Transverse colon (tissue), 4 donors: ENCODE data around the gene CD7. TPM values are rescaled to one million over a fixed set of nuclear protein-coding genes. Genes with fewer than 3 reads are reported as not detected.

ENCODE experiments used
- DNase-seq: peaks from one replicate; pipeline ENCODE4 v3.0.0-alpha.2; 2019
- H3K27ac ChIP-seq, 4 donors: fragments of 200-600 bp; sonication (generic); 2 replicates each; pipeline ENCODE4 v1.5.1; 2016 to 2018; ENCODE audit warnings: inconsistent platforms in 4 of 4
- H3K27me3 ChIP-seq: fragments of 200-600 bp; sonication (generic); 2 replicates; pipeline ENCODE4 v1.5.1; 2017; ENCODE audit warnings: inconsistent platforms
- H3K36me3 ChIP-seq, 4 donors: fragments of 200-600 bp; sonication (generic); 2 replicates each; pipeline ENCODE4 v1.5.1; 2017 to 2019; ENCODE audit warnings: inconsistent platforms in 4 of 4
- H3K4me1 ChIP-seq, 4 donors: fragments of 200-600 bp; sonication (generic); 2 replicates each; pipeline ENCODE4 v1.5.1; 2017 to 2020; ENCODE audit warnings: inconsistent platforms in 4 of 4
- H3K4me3 ChIP-seq, 4 donors: fragments of 200-600 bp; sonication (generic); 1 replicate in 1 of 4; 2 replicates in 3 of 4; pipeline versions ENCODE4 v1.5.1 to v1.6.1; 2017 to 2019; ENCODE audit warnings: inconsistent platforms in 4 of 4
- H3K9me3 ChIP-seq, 2 donors: fragments of 200-600 bp; sonication (generic); 2 replicates each; pipeline ENCODE4 v1.5.1; 2017 to 2019; ENCODE audit warnings: inconsistent platforms in 2 of 2
- EP300 ChIP-seq: sonication (generic); formaldehyde crosslinking; IDR thresholded peaks from one replicate; pipeline ENCODE4 v1.6.1; 2017; ENCODE audit warnings: antibody characterized with exemption, low read depth
- POLR2A ChIP-seq: fragments of 450-650 bp; IDR thresholded peaks from one replicate; pipeline ENCODE4 v1.6.1; 2016; ENCODE audit warnings: antibody characterized with exemption, mild to moderate bottlenecking, moderate library complexity
- POLR2AphosphoS5 ChIP-seq, 3 donors: sonication (generic); formaldehyde crosslinking; IDR thresholded peaks; one replicate each; pipeline ENCODE4 v1.6.1; 2016; ENCODE audit warnings: antibody characterized with exemption in 3 of 3
- WGBS, 2 donors: methylation state at CpG; one replicate each; pipeline ENCODE4 v1.1.5; 2018; ENCODE audit warnings: low coverage in 1 of 2; 5-methylcytosine and 5-hydroxymethylcytosine counted together
- in situ Hi-C, 4 donors: fragments of 200-750 bp; cut with MboI; loops; one replicate each; pipeline versions ENCODE4 v1.15.0 to v1.15.1; 2017; ENCODE audit warnings: low sequenced_read_pairs in 3 of 4, low pct_ligation_motif_present in 1 of 4, low pct_unique_long_range_greater_than_20kb in 1 of 4
- intact Hi-C: fragments of 100-400 bp; cut with DNase I; formaldehyde crosslinking; loops from one replicate; pipeline ENCODE4 v1.15.1; 2023; ENCODE audit warnings: low total_unique reads
- total RNA-seq, 4 donors: library from RNA; depleted of rRNA; stranded (reverse); fragments of >200 nt; gene quantifications; one replicate each; pipeline ENCODE4 v1.1.0, GENCODE V29; 2016
- TF ChIP-seq, protein P1 (sequence below), 5 experiments: fragments of 200-600 bp in 3 of 5; fragments of 450-650 bp in 2 of 5; sonication (generic) in 3 of 5; IDR thresholded peaks; 1 replicate in 2 of 5; 2 replicates in 3 of 5; pipeline ENCODE4 v1.5.1; 2016 to 2017; ENCODE audit warnings: antibody characterized with exemption in 5 of 5, inconsistent platforms in 3 of 5, mild to moderate bottlenecking in 2 of 5, moderate library complexity in 1 of 5

CD7 gene
- total RNA-seq, 4 donors from 2014 or later, result 6.1 to 9.7 (median 7.4) TPM

DNA sequence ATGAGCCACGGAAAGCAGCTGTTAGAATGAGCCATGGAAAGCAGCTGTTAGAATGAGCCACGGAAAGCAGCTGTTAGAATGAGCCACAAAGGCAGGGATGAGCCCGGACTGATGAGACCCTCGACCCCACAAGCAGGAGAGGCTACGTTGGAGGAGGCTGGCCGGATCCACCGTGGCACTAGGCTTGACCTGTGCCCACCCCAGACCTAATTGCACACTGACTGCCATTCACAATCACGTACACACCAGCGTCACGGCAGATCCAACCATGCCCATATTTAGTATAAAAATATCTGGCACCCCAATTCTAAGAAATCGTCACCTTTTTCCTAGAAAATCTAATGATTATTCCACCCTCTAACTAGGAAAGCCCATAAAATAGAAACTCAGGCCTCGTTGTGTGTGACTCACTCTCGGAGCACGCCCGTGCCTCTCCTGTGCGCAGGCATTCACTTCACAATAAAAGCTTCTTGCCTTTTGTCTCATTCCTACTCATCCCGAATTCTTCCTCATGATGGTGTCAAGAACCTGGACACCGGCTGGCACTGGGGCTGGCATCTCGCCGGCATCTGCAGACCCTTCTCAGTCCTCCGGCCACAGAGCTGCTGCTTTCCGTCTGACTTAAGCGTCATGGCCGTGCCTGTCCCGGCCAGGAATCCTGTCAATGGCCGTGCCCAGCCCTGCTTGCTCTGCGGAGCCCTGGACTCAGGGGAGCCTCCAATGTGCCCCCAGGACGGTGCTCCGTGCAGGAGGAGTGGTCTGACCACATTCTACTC lies 21.6 kb upstream of the CD7 start:
- peak; percentile 72 for DNase-seq
- H3K27me3 ChIP-seq, result no peaks in the 10 kb centered on the region
- peaks cover 27 to 42% (median 32%) of the 10 kb centered on the region in 4 donors for H3K4me1 ChIP-seq
- peak in 1 of 3 donors; percentile 44 for TF ChIP-seq POLR2AphosphoS5 (IDR thresholded peaks at IDR 0.05)
- TF ChIP-seq, protein P1, sequence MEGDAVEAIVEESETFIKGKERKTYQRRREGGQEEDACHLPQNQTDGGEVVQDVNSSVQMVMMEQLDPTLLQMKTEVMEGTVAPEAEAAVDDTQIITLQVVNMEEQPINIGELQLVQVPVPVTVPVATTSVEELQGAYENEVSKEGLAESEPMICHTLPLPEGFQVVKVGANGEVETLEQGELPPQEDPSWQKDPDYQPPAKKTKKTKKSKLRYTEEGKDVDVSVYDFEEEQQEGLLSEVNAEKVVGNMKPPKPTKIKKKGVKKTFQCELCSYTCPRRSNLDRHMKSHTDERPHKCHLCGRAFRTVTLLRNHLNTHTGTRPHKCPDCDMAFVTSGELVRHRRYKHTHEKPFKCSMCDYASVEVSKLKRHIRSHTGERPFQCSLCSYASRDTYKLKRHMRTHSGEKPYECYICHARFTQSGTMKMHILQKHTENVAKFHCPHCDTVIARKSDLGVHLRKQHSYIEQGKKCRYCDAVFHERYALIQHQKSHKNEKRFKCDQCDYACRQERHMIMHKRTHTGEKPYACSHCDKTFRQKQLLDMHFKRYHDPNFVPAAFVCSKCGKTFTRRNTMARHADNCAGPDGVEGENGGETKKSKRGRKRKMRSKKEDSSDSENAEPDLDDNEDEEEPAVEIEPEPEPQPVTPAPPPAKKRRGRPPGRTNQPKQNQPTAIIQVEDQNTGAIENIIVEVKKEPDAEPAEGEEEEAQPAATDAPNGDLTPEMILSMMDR (IDR thresholded peaks at IDR 0.05), result no peak
- peak; percentile 19 for TF ChIP-seq POLR2A
- TF ChIP-seq EP300, result no peak
- peak overlapping the region; percentile 67 to 80 (median 74) for H3K27ac ChIP-seq
- no peaks in the 10 kb centered on the region for H3K9me3 ChIP-seq
- peak overlapping the region in 3 of 4 donors; percentile 21 to 37 (median 25) for H3K4me3 ChIP-seq
- in situ Hi-C loops (no loop called here), intact Hi-C loops (no loop called here)
- WGBS, 2 donors, result 15 to 19% methylated on average over 13 to 29 of the region's 29 CpGs
- no peaks in the 10 kb centered on the region for H3K36me3 ChIP-seq

DNA sequence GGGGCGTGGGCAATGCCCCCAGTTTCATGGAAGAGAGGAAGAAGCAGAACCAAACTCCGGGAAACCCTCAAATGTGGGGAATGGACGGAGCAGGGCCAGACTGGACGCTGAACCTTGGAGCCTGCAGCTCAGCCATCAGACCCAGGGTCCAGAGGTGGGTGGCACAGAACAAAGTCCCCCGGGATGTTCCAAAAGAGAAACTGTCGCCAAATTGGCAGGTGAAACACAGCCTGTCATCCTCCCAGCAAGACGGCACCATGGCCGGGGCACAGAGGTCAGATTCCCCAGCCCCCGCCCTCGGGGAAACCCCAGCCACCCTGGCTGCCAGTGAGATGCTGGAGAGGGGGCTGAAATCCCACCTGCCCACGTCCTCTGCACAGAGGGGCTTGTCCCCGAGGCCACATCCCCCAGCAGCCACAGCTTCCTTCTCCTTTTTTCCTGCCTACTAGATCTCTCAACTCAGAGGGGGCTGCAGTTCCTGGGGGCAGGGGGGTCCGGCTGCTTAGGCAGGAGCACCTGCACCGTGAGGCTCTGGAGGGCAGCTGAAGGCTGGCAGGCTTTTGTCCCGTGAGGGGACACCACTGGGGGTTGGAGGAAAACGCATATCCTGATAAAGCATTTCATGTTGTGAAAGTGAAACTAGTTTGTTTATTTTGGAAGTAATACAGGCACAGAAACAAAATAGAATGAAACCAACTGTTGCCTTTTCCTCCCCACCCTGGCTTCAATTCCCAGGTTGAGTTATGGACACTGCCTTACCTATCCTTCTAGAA lies 17.4 kb upstream of the CD7 start:
- Histone ChIP-seq H3K27me3 (no peaks in the 10 kb centered on the region), H3K4me3 (peak overlapping the region in 3 of 4 donors; percentile 34 to 70 (median 43)), H3K4me1 (peaks cover 44 to 85% (median 70%) of the 10 kb centered on the region in 4 donors), H3K36me3 (no peaks in the 10 kb centered on the region), H3K27ac (peak overlapping the region; percentile 72 to 79 (median 78)), H3K9me3 (no peaks in the 10 kb centered on the region)
- intact Hi-C loops, result no loop called here
- TF ChIP-seq POLR2A, result peak; percentile 36
- TF ChIP-seq, protein P1 (IDR thresholded peaks at IDR 0.05), result no peak
- TF ChIP-seq POLR2AphosphoS5 (IDR thresholded peaks at IDR 0.05), result peak in 1 of 3 donors; percentile 15
- no peak for TF ChIP-seq EP300
- in situ Hi-C loops, result no loop called here
- 21% methylated on average over 14 of the region's 16 CpGs; no CpG with 5 or more reads in 1 of the 2 donors for WGBS, 2 donors
- DNase-seq, result no peak

DNA sequence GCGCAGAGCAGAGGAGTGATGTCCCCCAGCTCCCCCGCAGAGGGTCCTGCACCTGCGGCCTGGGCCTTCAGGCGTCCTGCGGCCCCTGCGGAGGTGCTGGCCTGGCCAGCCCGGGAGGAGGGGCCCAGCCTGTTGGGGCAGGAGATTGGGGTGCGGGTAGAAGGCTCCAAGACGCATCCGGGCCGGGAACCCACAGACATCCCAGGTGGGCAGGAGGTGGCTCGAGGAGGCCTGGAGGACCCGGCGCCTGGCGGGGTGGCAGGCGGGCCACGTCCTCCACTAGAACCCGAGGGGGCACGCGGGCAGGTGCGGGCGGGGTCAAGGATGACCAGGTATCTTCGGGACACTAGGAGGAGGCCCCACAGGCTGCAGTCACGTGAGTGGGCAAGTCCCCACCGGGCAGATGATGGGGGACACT lies 16.8 kb upstream of the CD7 start:
- Histone ChIP-seq H3K9me3 (no peaks in the 10 kb centered on the region), H3K27me3 (no peaks in the 10 kb centered on the region), H3K4me3 (peak overlapping the region in 3 of 4 donors; percentile 39 to 70 (median 43)), H3K27ac (peak overlapping the region; percentile 72 to 79 (median 78)), H3K36me3 (no peaks in the 10 kb centered on the region), H3K4me1 (peaks cover 43 to 85% (median 71%) of the 10 kb centered on the region in 4 donors)
- intact Hi-C loops (no loop called here), in situ Hi-C loops (no loop called here)
- no peak for DNase-seq
- TF ChIP-seq, protein P1 (IDR thresholded peaks at IDR 0.05), result no peak
- TF ChIP-seq EP300, result no peak
- no peak for TF ChIP-seq POLR2A
- TF ChIP-seq POLR2AphosphoS5 (IDR thresholded peaks at IDR 0.05), result no peak
- 49% methylated on average over 18 of the region's 25 CpGs; no CpG with 5 or more reads in 1 of the 2 donors for WGBS, 2 donors
